ENCODE results near the gene KRT20.

GRCh38 chr17:40833882-40834281 lies 51.2 kb downstream of the KRT20 start:
- TF ChIP-seq YY1 (IDR thresholded peaks at IDR 0.05; ENCODE audit: insufficient read depth, insufficient read length) = no peak
- TF ChIP-seq SUZ12 (IDR thresholded peaks at IDR 0.05; ENCODE audit: extremely low read depth, insufficient read depth, insufficient read length) = no peak
